GM10266 (cell line): ENCODE measurements around the gene GLP2R.

Experiments
- DNase-seq: peaks from one replicate; pipeline ENCODE4 v3.0.0; 2012; ENCODE audit errors: extremely low spot score
- CTCF ChIP-seq: IDR thresholded peaks from 2 replicates; pipeline ENCODE4 v1.5.1; 2012; ENCODE audit warnings: mild to moderate bottlenecking, low read depth; ENCODE audit not compliant: control insufficient read depth, insufficient read depth; ENCODE audit errors: missing control alignments

The GLP2R gene

DNA sequence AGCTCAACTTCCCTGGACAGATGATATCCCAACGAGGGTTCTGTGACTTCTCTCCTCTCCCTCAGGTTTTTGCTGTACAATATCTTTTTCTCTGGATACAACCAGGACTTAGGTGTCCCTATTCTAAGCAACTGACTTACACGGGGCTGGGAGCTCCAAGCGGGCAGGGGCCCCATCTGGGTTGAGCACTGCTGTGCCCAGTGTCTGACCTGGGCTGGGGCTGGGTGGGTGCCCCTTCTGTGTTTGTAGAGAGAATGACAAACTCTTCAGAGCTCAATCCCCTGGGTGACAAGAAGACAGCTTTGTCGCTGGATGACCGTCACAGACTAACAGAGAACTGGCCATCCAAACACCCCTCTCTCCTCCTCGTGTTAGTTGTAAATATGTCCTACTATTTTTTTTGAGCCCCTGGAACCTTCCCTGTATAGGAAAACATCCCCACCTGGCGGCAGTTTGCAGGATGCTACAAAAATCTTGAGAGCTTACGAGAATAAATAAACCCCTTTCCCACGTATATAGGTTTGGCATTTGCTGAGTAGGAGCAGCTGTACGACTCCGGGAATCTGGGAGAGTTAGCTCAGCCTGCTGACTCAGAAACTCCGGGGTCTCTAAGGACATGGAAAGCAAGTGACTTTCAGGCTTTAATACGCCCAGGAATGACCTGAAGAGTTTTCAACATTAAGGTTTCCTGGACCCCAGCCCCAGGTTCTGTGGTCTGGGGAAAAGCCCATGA is 103.0 kb downstream of the GLP2R start:
- no peak for DNase-seq
- TF ChIP-seq CTCF: no peak

DNA sequence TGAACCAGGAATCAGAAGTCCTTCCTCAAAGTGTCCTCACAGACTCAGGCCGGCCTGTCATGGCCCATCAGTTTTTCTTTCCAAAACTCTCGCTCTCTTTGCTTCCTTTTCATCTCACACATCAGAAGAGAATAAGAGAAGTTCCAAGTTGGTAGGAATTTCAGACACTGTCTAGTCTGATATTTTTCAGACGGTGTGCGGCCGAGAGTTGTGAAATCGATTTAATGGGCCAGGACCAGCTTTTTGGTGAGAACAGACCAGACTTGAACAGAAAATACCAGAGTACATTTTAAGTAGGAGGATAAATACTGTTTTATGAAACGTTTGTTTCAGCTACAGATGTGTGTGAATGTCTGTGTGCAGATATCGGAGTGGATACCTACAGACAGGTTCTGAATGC is 104.1 kb downstream of the GLP2R start:
- no peak for TF ChIP-seq CTCF
- no peak for DNase-seq

DNA sequence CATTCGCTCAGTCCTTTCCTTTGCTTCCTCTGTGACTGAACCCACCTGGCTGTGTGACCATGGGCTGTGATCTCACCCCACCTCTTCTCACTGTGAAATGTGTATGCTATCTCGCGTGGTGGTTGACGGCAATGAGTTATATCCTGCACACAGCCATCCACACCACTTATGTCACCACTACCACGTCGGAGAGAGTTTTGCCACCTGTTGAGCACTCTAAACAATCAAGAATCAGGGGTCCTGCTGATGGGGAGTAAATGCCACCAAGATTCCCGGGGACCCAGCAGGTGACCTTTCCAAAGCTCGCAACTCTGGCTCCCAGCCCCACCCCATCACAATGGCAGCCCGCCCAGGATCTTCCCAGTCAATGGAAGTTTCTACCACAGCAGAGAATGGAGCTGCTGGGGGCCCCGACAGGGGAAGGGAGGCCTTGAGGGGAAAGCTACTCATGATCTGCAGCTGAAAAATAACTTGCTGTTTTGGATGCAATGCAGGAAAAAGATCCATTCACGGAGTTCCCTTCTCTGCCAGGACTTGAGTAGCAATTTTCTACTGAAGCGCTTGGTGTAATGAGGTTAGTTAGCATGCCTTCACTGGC is 105.5 kb downstream of the GLP2R start:
- TF ChIP-seq CTCF: no peak
- DNase-seq: no peak

DNA sequence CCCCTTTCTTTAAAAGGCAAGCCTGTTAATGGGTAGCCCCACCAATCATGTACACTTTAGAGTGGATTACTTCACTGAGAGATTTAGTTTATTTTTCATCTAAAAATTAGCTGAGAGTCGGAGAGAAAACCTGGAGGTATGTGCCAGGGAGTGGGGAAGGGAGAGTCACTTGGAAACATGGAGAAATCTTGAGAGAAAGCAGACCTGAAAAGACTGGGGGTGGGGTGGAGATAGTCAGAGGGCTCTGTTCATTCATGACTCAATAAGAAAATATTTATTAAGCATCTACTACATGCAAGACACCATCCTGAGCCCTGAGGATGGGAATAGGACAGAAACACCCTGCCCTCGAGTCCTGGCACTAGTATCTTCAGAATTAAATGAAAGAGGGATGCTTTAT is 106.8 kb downstream of the GLP2R start:
- TF ChIP-seq CTCF: no peak
- no peak for DNase-seq

DNA sequence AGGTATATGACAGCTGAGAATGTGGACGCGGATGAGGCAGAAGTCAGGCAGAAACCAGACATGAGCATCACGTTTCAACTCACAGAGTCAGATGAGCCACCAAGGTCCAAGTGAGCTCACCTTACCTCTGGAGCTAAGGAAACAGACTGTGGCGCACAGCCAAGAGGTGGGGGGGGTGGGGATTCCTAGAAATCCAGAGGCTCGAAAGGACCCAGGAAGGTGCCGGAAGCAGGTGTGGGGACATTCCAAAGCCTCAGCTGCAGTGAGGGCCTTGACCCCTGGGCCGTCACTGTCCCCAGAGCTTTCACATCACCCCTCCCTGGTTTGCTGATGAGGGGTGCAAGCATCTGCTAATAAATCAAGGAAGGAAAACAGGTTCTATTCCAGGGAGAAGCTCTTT is 108.6 kb downstream of the GLP2R start:
- TF ChIP-seq CTCF: no peak
- DNase-seq: no peak

DNA sequence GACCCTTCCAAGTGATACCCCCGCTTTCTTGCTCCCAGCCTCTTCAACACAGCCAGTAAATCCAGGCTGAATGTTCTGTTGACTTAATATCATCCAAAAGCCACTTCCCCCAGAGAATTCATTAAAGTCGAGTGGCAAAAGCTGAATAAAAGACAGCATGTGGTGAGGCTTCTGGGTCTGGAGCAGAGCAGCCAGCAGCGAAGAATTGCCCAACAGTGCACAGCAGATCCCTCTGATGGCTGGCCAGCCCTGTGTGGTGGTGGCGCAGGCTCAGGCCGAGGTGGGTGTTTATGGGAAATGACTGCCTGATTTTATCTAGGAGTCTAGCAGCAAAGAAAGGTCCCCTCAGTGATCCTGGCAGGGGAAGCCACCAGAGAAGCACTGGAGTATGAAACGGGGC is 109.7 kb downstream of the GLP2R start:
- no peak for TF ChIP-seq CTCF
- DNase-seq: no peak

- no peak for TF ChIP-seq CTCF
These were observed 110.4 kb downstream of the GLP2R start for GRCh38 chr17:9936095-9936494.

More at GRCh38 chr17:9936095-9936494, 110.4 kb downstream of the GLP2R start:
- DNase-seq: no peak
